ENCODE measurements around the gene KIAA0319L.
"Not testable (repeated sequence)": the region's sequence is repeated elsewhere in the genome, so short reads cannot be mapped to it uniquely, and the experiment has no call there.

Gene KIAA0319L

GRCh38 chr1:35585281-35585680 is 28.1 kb upstream of the KIAA0319L start:
- DNase-seq: no peak

DNA sequence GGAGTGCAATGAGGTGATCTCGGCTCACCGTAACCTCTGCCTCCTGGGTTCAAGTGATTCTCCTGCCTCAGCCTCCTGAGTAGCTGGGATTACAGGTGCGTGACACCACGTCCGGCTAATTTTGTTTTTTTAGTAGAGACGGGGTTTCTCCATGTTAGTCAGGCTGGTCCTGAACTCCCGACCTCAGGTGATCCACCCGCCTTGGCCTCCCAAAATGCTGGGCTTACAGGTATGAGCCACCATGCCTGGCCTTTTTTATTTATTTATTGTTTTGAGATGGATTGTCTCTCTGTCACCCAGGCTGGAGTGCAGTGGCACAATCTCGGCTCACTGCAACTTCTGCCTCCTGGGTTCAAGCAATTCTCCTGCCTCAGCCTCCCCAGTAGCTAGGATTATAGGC is 24.4 kb upstream of the KIAA0319L start:
- not testable (repeated sequence) for DNase-seq

- no peak for DNase-seq
These were observed 23.8 kb upstream of the KIAA0319L start for GRCh38 chr1:35580949-35581388.

GRCh38 chr1:35577071-35577998 is 20.1 kb upstream of the KIAA0319L start:
- DNase-seq: peak; percentile 62

GRCh38 chr1:35576766-35577070 is 19.5 kb upstream of the KIAA0319L start:
- DNase-seq: peak; percentile 47

- DNase-seq: no peak
These were observed 19.0 kb upstream of the KIAA0319L start for GRCh38 chr1:35576061-35576765.

- DNase-seq: no peak
These were observed 18.3 kb upstream of the KIAA0319L start for GRCh38 chr1:35575416-35575958.

- DNase-seq: peak; percentile 47
These were observed 17.6 kb upstream of the KIAA0319L start for GRCh38 chr1:35574655-35575415.

GRCh38 chr1:35574125-35574654 is 17.0 kb upstream of the KIAA0319L start:
- peak; percentile 48 for DNase-seq

DNA sequence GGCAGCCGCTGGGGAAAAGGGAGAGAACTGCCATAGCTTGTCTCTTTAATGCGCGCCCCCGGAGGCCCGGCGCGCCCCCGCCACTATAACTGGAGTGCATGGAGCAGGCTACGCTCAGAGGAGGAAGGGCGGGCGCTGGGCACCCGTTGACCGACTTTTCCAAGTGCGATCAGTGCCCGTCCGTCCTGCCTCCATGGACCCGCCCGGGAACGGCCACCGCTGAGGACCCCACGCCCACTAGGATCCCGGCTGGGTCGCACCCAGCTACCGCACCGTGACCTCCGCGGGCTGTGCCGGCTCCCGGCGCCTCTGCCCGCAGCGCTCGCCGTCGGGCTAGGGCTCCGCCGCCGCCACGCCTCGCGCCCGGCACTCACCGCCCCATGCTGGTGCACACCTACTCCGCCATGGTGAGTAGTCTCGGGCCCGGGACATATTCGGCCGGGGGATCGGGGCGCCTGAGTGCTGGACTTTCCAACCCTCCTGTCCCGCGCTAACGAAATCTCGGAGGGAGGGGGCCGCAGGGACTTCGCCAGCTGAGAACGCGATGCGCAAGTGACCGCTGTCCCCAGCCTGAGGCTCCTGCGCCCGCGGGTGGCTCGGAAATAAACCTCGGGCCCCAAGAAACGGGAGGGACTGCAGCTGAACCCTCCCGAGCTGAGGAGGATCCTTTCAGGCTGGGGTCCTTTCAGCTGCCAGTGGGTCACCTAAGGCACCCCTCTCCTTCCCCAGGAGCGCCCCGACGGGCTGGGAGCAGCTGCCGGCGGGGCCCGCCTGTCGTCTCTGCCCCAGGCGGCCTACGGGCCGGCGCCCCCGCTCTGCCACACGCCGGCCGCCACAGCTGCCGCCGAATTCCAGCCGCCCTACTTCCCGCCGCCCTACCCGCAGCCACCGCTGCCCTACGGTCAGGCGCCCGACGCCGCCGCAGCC is 16.3 kb upstream of the KIAA0319L start, which contains the start of gene TFAP2E:
Gene TFAP2E, plus strand, starts transcription at position 117 of the 927 bp plus-strand sequence. Its CDS starts 264 bp downstream, at position 381.
- peak; percentile 78 for DNase-seq

DNA sequence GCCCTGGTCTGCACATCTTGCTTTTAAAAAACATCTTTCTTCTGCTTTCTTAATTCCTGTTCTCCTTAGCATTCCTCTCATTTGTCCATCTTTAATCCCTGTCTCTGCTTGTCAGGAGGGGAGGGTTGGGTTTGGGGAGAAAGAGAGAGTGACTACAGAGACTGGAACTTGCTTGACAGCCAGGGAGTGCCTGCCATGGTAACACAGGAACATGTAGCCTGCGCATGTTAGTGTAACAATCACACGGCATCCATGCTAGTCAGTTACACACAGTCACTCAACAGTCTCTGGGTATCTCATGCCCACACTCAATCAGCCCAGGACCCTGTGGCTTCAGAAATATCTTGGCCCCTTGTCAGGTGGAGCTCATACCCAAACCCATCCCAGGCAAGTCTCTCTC is 15.1 kb upstream of the KIAA0319L start:
- DNase-seq: no peak

- DNase-seq: no peak
These were observed 14.1 kb upstream of the KIAA0319L start for GRCh38 chr1:35571263-35571662.

DNA sequence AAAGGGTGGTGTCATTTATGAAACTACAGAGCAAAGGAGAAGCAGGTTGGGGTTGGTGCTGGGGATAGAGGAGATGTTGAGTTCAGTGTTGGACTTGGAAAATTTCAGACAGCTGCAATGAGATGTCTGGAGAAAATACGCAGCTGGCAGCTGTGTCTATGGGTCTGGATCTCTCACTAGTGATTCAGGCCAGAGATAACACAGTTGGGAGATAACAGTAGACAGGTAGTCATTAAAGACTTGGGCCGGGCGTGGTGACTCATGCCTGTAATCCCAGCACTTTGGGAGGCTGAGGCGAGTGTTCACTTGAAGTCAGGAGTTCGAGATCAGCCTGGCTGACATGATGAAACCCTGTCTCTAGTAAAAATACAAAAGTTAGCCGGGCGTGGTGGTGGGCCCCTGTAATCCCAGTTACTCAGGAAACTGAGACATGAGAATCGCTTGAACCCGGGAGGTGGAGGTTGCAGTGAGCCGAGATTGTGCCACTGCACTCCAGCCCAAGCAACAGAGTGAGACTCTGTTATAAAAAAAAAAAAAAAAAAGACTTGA is 13.5 kb upstream of the KIAA0319L start:
- DNase-seq: no peak

GRCh38 chr1:35569936-35570335 is 12.7 kb upstream of the KIAA0319L start:
- no peak for DNase-seq

DNA sequence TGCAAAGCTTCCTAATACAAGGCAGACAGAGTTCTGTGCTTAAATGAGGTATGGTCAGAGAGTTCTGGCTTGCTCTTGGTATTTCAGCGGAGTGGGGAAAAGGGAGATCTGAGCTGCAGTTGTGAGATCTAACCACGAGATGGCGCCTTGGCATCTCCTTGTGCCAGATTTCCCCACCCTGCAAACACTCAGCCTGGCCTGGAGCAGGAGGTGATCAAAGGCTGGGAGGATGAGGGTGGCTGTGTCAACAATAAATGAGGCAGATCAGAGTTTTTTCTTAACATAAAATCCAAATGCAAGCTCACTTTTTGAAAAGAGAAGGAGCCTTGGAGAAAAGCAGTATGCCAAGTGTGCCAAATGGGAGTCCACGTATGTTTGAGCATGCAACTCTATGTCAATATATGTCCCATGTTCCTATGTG is 11.8 kb upstream of the KIAA0319L start:
- DNase-seq: peak; percentile 69

DNA sequence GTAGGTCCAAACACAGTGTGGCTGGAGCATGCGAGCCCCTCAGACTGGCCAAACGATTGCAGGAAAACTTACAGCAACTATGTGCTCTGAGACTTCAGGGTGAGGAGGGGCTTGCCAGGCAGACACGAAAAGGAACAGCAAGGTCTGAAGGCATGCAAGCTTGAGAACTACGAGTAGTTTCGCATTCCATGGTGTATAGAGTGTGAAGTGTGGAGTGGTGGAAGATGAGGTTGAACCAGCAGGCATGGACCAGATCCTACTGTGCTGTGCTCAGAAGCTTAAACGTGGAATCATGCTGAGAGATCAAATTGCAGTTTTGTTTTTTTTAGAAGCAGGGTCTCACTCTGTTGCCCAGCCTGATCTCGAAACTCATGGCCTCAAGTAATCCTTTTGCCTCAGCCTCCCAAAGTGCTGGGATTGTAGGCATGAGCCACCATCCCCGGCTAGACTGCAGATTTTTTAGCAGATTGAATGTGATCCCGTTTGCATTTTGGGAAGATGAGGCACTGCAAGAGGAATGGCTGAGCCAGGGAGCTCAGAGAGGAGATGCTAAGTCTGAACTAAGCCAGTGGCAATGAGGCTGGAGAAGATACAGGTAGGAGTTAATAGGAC is 10.8 kb upstream of the KIAA0319L start:
- DNase-seq: no peak

- no peak for DNase-seq
These were observed 8.5 kb upstream of the KIAA0319L start for GRCh38 chr1:35565742-35566133.

- DNase-seq: no peak
These were observed 7.9 kb upstream of the KIAA0319L start for GRCh38 chr1:35564884-35565741.

Data from right kidney (tissue), 1 donor.